ENCODE results near the gene GRIK5.

- TF ChIP-seq POLR2AphosphoS5 (IDR thresholded peaks at IDR 0.05; ENCODE audit: insufficient read depth, low read depth, low read length) (no peak), CTCF (IDR thresholded peaks at IDR 0.05; ENCODE audit: extremely low read depth in 1 of 2, insufficient read depth in 1 of 2, low read depth in 1 of 2, low read length in 2 of 2) (peak; percentile 31 to 34), MYC (IDR thresholded peaks at IDR 0.05; ENCODE audit: low read depth, low read length) (no peak)
These were observed 46.7 kb downstream of the GRIK5 start for GRCh38 chr19:42023121-42023942.

All from endothelial cell of umbilical vein (primary cell).